GM20000 (cell line): ENCODE data around the gene DYRK3.
A peak's percentile ranks its signal among the peaks of the same experiment; 100 is the strongest.

ENCODE experiments used
- DNase-seq: peaks from one replicate; pipeline ENCODE4 v3.0.0; 2012; ENCODE audit warnings: low spot score
- CTCF ChIP-seq: IDR thresholded peaks from 2 replicates; pipeline ENCODE4 v1.5.1; 2012; ENCODE audit warnings: mild to moderate bottlenecking, control low read depth; ENCODE audit errors: extremely low read depth, missing control alignments

The DYRK3 gene

DNA sequence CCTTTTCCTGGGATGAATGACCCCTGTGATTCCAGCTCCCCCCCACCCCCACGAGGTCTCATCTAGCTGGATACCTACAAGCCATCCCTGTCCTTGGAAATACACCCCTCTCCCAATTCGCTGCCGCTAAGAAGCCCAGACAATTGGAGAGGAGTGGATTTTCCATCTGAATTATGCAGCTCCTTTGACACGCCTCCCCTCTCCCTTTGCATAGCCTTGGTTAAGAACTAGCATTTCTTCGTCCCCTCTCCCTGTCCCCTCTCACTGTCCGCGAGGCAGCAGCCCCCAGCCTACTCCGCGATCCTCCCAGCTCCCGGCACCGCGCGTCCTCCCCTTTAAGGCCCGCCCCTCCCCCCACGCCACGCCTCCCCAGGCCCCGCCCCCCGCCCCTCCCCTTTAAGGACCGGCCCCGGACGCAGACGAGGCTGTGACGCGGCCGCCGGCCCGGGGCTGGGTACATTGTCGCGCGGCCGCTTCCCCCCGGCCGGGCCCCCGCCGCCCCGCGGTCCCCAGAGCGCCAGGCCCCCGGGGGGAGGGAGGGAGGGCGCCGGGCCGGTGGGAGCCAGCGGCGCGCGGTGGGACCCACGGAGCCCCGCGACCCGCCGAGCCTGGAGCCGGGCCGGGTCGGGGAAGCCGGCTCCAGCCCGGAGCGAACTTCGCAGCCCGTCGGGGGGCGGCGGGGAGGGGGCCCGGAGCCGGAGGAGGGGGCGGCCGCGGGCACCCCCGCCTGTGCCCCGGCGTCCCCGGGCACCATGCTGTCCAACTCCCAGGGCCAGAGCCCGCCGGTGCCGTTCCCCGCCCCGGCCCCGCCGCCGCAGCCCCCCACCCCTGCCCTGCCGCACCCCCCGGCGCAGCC lies 49.4 kb downstream of the DYRK3 start, which contains the start of gene MAPKAPK2:
Gene MAPKAPK2, plus strand, starts transcription at position 428 of the 856 bp plus-strand sequence. Its CDS starts 325 bp downstream, at position 753.
- DNase-seq = peak; percentile 99
- TF ChIP-seq CTCF = no peak

- peak; percentile 68 for DNase-seq
- no peak for TF ChIP-seq CTCF
Observed at GRCh38 chr1:206685334-206685768, 50.0 kb downstream of the DYRK3 start.

- TF ChIP-seq CTCF = no peak
- DNase-seq = peak; percentile 74
Observed at GRCh38 chr1:206685769-206686477, 50.6 kb downstream of the DYRK3 start.

- TF ChIP-seq CTCF = no peak
- DNase-seq = peak; percentile 81
Observed at GRCh38 chr1:206686478-206687249, 51.3 kb downstream of the DYRK3 start.

DNA sequence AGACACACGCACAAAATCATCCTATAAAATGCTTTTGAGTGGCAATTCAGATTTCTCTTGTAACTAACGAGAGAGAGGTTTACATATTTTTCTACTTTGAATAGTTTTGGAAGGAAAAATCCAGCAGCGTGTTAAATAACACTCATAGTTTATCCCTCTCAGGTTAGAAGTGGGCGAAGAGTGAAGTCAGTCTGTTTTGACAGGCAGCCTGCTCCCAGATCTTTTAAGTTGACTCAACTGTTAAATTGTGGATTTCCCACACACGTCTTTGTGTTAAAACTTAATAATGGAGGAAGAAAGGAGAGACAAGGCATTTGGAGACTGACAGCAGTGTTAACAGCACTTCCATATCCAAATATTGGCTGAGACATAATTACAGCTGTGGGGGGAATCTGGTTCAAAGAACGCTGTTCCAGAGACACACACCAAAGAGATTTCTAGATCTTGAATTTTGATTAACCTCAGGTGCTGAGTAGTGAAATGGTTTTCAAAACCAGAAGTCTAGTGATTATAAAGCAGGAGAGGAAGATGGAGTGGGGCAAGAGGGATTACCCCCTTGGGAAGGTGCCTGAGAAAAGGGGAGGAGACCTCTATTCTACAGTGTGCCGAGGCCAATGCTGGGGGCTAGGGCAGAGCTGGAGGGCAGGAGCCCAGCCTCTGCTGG lies 52.0 kb downstream of the DYRK3 start:
- no peak for TF ChIP-seq CTCF
- DNase-seq = no peak

GRCh38 chr1:206687915-206688442 lies 52.6 kb downstream of the DYRK3 start:
- TF ChIP-seq CTCF = no peak
- DNase-seq = no peak
